ENCODE data around the gene MARCHF6.

The MARCHF6 gene

GRCh38 chr5:10355071-10355889 lies 1.8 kb downstream of the MARCHF6 start:
- TF ChIP-seq CTCF (IDR thresholded peaks at IDR 0.05; ENCODE audit: borderline replicate concordance, control extremely low read depth, extremely low read depth, insufficient read depth, missing control alignments): no peak
- in situ Hi-C loops (cut with MboI; ENCODE audit: low sequenced_read_pairs, unreplicated experiment): no loop called here
- DNase-seq (ENCODE audit: low spot score): no peak

GRCh38 chr5:10358999-10359398 lies 5.5 kb downstream of the MARCHF6 start:
- TF ChIP-seq CTCF (IDR thresholded peaks at IDR 0.05; ENCODE audit: borderline replicate concordance, control extremely low read depth, extremely low read depth, insufficient read depth, missing control alignments): no peak
- in situ Hi-C loops (cut with MboI; ENCODE audit: low sequenced_read_pairs, unreplicated experiment): no loop called here

GRCh38 chr5:10360686-10361085 lies 7.2 kb downstream of the MARCHF6 start:
- no peak for TF ChIP-seq CTCF (IDR thresholded peaks at IDR 0.05; ENCODE audit: borderline replicate concordance, control extremely low read depth, extremely low read depth, insufficient read depth, missing control alignments)
- in situ Hi-C loops (cut with MboI; ENCODE audit: low sequenced_read_pairs, unreplicated experiment): no loop called here
- DNase-seq (ENCODE audit: low spot score): no peak

More at GRCh38 chr5:10358999-10359398, 5.5 kb downstream of the MARCHF6 start:
- DNase-seq (ENCODE audit: low spot score): no peak

DNA sequence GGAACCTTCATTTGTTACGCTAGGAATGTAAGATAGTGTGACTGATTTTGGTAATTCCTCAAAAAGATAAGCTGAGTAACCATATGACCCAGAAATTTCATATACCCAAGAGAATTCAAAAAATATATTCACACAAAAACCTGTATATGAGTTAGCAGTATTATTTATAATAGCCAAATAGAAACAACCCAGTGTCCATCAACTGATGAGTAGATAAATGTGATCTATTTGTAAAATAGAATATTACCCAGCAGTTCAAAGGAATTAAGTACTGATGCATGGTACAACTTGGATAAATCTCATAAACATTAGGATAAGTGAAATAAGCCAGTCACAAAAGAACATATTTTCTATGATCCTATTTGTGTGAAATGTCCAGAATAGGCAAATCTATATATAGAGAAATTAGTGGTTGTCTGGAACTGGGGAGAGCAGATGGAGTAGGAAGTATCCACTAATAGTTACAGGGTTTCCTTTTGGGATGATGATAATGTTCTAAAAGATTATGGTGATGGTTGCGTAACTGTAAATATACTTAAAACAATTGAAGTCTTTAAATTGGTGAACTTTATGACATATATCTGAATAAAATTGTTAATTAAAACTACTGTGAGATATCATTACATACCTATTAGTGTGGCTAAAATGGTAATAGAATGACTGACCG lies 10.2 kb downstream of the MARCHF6 start:
- in situ Hi-C loops (cut with MboI; ENCODE audit: low sequenced_read_pairs, unreplicated experiment): no loop called here
- no peak for DNase-seq (ENCODE audit: low spot score)
- TF ChIP-seq CTCF (IDR thresholded peaks at IDR 0.05; ENCODE audit: borderline replicate concordance, control extremely low read depth, extremely low read depth, insufficient read depth, missing control alignments): no peak

GRCh38 chr5:10364186-10364689 lies 10.7 kb downstream of the MARCHF6 start:
- in situ Hi-C loops (cut with MboI; ENCODE audit: low sequenced_read_pairs, unreplicated experiment): no loop called here
- no peak for DNase-seq (ENCODE audit: low spot score)
- TF ChIP-seq CTCF (IDR thresholded peaks at IDR 0.05; ENCODE audit: borderline replicate concordance, control extremely low read depth, extremely low read depth, insufficient read depth, missing control alignments): no peak

DNA sequence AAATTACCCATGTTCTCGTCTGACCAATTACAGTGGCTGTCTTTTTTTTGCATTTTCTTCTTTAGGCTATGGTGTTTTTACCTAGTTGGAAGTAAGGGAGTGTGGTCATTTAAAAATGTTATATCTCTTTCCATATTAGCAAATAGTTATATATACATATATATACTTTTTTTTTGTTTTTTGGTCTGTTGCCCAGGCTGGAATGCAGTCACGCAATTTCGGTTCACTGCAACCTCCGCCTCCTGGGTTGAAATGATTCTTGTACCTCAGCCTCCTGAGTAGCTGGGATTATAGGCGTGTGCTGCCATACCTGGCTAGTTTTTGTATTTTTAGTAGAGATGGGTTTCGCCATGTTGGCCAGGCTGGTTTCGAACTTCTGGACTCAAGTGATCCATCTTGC lies 12.3 kb downstream of the MARCHF6 start:
- in situ Hi-C loops (cut with MboI; ENCODE audit: low sequenced_read_pairs, unreplicated experiment): no loop called here
- TF ChIP-seq CTCF (IDR thresholded peaks at IDR 0.05; ENCODE audit: borderline replicate concordance, control extremely low read depth, extremely low read depth, insufficient read depth, missing control alignments): no peak
- no peak for DNase-seq (ENCODE audit: low spot score)

All from GM13976 (cell line).